Retinal pigment epithelial cell (primary cell): ENCODE results near the gene ADCY2.

ENCODE experiments used
- DNase-seq: peaks from one replicate; pipeline ENCODE4 v3.0.0-alpha.2; 2010; ENCODE audit warnings: low read depth
- H3K4me3 ChIP-seq: 2 replicates; pipeline ENCODE4 v1.5.1; 2011; ENCODE audit warnings: mild to moderate bottlenecking, low read length, control low read depth, moderate library complexity
- CTCF ChIP-seq: conservative IDR thresholded peaks from 2 replicates; pipeline ENCODE4 v1.5.1; 2011; ENCODE audit warnings: low read depth, low read length, control low read depth, inconsistent platforms

ADCY2 gene

GRCh38 chr5:7673658-7674057 is 277.7 kb downstream of the ADCY2 start:
- no peak for DNase-seq
- no peak for TF ChIP-seq CTCF
- H3K4me3 ChIP-seq = no peak overlapping the region

GRCh38 chr5:7676455-7676854 is 280.5 kb downstream of the ADCY2 start:
- TF ChIP-seq CTCF = no peak
- no peak overlapping the region for H3K4me3 ChIP-seq
- DNase-seq = no peak

- DNase-seq = no peak
- no peak overlapping the region for H3K4me3 ChIP-seq
- TF ChIP-seq CTCF = no peak
These were observed 282.1 kb downstream of the ADCY2 start for GRCh38 chr5:7678030-7678429.

- no peak for DNase-seq
- no peak for TF ChIP-seq CTCF
These were observed 283.7 kb downstream of the ADCY2 start for GRCh38 chr5:7679663-7680062.

GRCh38 chr5:7680260-7680659 is 284.3 kb downstream of the ADCY2 start:
- no peak for TF ChIP-seq CTCF
- no peak for DNase-seq
- H3K4me3 ChIP-seq = no peak overlapping the region

More at GRCh38 chr5:7679663-7680062, 283.7 kb downstream of the ADCY2 start:
- no peak overlapping the region for H3K4me3 ChIP-seq

GRCh38 chr5:7682379-7682778 is 286.4 kb downstream of the ADCY2 start:
- no peak for TF ChIP-seq CTCF
- no peak for DNase-seq
- no peak overlapping the region for H3K4me3 ChIP-seq

GRCh38 chr5:7683753-7684152 is 287.8 kb downstream of the ADCY2 start:
- no peak overlapping the region for H3K4me3 ChIP-seq
- TF ChIP-seq CTCF = no peak
- DNase-seq = no peak
